Activated T-cell treated with anti-CD3 and anti-CD28 coated beads, Interleukin-2, amount 50 U/mL, for 1 hour (primary cell): Measurements from ENCODE around the gene WSCD2.

ENCODE experiments used
- DNase-seq: peaks from one replicate; pipeline ENCODE4 v3.0.0-alpha.2; 2020

The WSCD2 gene

DNA sequence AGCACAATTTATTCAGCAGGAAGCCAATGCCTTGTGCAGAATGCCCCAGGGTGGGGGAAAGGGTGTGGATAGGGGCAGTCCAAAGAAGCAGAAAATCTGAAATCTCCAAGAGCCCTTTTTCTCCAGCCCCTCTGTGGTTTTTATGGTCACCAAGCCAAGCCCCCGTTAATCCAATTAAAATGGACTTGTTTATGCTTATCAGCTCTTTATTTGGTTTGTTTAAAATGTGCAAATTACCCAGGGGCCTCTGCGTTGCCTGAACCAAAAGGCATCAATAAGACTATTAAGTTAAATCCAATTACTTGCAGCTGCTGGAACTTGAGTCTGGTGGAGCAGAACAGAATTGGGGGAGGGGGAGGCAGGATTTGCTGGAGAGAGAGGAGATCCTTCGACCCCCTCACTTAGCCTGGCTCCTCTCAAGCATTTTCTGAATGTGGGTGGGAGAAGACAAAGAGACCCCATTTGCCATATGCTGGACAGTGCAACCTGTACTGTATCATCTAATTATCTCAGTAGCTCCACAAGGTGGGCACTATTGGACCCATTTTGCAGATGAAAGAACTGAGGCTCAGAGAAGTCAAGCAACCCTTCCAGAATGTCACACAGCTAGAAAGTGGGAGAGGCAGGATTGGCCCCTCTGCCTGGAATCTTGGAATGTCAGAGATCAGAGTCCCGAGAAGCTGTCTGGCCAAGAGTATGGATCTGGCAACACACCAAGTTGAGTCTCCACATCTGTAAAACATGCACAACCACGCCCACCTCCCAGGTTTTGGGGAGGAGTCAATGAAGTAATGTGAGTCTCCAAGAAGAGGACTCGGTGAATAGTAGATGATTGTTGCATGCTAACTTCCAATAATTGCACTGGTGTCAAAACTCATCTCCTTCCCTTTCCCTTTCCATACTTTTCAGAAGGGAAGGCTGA lies 143.1 kb downstream of the WSCD2 start:
- no peak for DNase-seq

GRCh38 chr12:108273217-108273616 lies 144.1 kb downstream of the WSCD2 start:
- no peak for DNase-seq

GRCh38 chr12:108277613-108278012 lies 148.5 kb downstream of the WSCD2 start:
- no peak for DNase-seq

DNA sequence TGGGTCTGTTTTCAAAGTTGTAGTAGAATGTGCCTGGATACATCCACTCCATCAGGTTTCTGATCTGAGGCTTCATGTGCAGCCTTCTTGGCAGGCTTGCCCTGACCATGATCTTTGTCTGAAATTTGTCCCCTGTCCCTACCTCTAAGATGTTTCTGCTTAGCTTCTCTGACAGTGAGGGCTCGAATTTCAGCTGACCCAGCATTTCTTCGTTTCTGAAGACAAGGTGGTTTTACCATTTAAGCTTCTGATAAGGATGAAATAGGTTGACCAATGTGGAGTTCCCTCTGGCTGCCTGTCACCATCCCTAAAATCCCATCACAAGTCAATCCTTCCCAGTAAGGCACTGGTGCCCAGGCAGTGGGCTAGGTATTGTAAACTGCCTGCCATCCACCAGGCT lies 153.1 kb downstream of the WSCD2 start:
- DNase-seq, result no peak

GRCh38 chr12:108282676-108283075 lies 153.6 kb downstream of the WSCD2 start:
- DNase-seq, result no peak

- DNase-seq, result no peak
Observed at GRCh38 chr12:108284163-108284562, 155.1 kb downstream of the WSCD2 start.

- no peak for DNase-seq
Observed at GRCh38 chr12:108285016-108285415, 155.9 kb downstream of the WSCD2 start.

DNA sequence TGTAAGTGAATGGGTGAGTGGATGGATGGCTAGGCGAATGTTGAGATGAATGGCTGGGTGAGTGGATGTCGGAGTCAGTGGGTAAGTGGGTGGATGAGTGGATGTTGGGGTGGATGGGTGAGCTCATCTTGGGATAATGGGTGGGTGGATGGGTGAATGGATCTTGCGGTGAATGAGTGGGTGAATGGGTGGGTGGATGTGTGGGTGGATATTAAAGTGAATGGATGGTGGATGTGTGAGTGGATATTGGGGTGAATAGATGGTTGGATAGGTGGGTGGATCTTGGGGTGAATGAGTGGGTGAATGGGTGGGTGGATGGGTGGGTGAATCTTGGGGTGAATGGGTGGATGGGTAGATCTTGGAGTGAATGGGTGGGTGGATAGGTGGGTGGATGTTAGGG lies 158.1 kb downstream of the WSCD2 start:
- DNase-seq, result no peak

DNA sequence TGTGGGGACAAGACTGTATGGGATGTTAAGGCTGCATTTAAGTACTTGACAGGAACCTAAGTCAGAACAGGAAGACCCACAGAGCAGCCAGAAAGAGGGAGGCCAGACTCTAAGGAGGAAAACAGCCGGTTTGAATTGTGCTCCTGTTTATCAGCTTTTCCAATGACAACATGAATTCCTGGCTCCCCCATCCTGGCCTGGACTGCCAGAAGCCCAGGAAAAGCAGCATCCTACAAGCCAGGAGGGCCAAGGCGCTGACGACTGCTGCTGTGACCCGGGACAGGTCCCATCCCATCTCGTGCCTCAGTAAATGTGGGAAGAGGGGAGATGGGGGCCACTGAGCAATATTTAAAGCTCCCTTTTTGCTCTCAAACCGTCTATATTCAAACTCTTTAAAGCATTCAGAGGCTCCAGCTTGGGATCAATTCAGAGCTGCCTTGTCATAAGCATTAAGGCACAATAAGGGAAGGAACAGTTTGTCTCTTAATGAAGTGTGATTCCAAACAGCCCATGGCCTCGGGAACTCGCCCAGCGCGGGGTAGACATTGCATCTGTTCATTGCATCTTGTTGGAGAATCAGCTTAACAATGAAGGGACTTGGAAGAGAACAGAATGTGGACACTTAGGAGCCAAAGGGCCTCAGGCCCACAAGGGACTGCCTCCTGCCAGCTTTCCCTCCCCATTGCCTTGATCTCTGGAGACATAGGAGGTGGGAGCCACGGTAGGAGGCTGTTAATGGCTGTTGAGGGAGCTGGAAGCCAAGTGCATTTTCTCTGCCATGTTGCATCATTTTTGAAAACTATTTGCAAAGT lies 160.5 kb downstream of the WSCD2 start:
- no peak for DNase-seq

GRCh38 chr12:108295641-108296040 lies 166.6 kb downstream of the WSCD2 start:
- DNase-seq, result no peak

DNA sequence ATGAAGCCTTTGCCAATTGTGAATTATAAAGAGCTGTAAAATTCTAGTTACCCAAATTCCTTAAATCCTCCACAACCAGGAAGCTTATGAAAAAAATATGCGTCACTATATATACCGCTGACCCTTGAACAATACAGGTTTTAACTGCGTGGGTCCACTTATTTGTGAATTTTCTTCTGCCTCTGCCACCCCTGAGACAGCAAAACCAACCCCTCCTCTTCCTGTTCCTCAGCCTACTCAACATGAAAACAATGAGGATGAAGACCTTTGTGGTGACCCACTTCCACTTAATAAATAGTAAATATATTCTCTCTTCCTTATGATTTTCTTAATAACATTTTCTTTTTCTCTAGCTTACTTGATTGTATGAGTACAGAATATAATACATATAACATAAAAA lies 167.9 kb downstream of the WSCD2 start:
- no peak for DNase-seq

- DNase-seq, result no peak
Observed at GRCh38 chr12:108297424-108297823, 168.3 kb downstream of the WSCD2 start.

DNA sequence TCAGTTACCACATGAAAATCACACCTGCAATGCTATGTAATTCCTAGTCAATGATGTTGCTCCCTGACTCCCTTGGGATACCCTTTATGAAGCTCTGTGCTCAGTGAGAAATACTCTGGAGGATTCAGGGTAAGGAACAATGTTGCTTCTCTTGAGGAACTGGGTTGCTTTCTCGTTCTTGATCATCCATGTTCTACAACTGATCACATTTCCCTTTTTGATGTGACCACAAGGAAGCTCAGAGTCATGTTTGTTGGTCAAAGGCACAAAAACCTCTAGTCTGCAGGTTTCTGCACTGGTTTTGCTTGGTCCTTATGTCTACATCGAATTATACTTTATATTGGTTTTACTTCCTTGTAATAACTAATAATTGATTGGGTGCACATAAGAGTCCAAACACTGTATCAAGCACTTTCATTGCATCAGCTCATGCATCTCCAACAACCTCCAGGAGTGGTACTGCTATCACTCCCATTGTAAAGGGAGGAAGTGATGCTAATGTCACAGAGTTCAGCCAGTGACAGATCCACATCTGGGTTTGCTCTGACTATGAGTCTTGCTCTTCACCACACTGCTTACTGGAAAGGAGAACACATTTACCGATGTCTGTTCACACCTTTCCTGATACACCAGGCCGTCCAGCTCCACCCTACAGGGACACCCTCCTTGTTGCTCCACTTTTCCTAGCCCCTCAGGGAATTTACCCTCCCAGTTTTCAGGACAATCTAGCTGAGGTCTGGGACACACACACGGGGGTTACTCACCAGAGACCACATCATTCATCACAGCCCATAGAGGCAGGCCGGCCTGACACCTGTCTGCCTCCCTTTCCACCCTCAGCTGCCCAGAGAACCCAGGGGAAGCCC lies 169.0 kb downstream of the WSCD2 start:
- no peak for DNase-seq

GRCh38 chr12:108298761-108299275 lies 169.7 kb downstream of the WSCD2 start:
- no peak for DNase-seq

- no peak for DNase-seq
Observed at GRCh38 chr12:108299516-108299915, 170.4 kb downstream of the WSCD2 start.
